Measurements from ENCODE around the gene ZBTB7C.

The ZBTB7C gene

DNA sequence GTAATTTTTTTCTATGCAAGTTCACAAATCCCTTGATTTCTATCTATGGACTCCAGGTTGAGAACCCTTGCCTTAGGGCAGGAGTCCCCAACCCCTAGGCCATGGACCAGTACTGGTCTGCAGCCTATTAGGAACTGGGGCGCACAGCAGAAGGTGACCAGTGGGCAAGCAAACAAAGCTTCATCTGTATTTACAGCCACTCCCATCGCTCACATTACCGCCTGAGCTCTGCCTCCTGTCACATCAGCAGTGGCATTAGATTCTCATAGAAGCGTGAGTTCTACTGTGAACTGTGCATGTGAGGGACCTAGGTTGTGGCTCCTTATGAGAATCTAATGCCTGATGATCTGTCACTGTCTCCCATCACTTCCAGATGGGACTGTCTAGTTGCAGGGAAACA is 408.5 kb downstream of the ZBTB7C start:
- Histone ChIP-seq H3K9me3 (ENCODE audit: insufficient read depth, low read depth, low read length) (peaks cover 5% of the 10 kb centered on the region), H3K27me3 (ENCODE audit: insufficient read depth, low read length) (no peaks in the 10 kb centered on the region), H3K36me3 (ENCODE audit: insufficient read depth, low read depth, low read length) (no peaks in the 10 kb centered on the region), H3K9ac (ENCODE audit: low read depth, low read length) (no peak overlapping the region), H3K4me3 (ENCODE audit: low read length) (no peak overlapping the region), H3K4me1 (ENCODE audit: insufficient read depth, low read length) (peaks cover 7% of the 10 kb centered on the region; the same call in 1 of the 2 replicates), H3K27ac (ENCODE audit: low read length) (no peak overlapping the region)

DNA sequence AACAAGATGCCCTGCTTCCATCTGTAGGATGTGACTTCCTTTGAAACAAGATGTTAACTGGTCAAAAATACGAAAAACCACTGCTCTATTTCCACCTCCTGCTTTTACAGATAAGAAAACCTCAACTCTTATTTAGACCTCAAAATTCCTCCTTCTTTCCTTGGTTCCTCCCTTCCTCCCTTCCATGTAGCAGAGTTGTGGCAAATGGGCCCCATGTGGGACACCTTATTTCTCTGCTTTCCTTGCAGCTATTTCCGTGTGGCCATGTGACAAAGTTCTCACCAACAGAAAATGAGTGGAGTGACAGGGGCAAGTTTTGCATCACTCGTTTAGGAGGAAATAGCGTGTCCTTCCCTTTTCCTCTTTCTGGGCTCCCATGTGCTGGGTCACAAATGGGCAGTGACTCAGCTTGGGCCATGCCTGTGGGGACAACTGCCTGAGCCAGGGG is 409.4 kb downstream of the ZBTB7C start:
- H3K4me1 ChIP-seq (ENCODE audit: insufficient read depth, low read length), result peaks cover 8% of the 10 kb centered on the region; the same call in 1 of the 2 replicates
- no peak overlapping the region for H3K4me3 ChIP-seq (ENCODE audit: low read length)
- H3K9me3 ChIP-seq (ENCODE audit: insufficient read depth, low read depth, low read length), result peaks cover 5% of the 10 kb centered on the region
- no peak overlapping the region for H3K9ac ChIP-seq (ENCODE audit: low read depth, low read length)
- H3K36me3 ChIP-seq (ENCODE audit: insufficient read depth, low read depth, low read length), result no peaks in the 10 kb centered on the region
- H3K27me3 ChIP-seq (ENCODE audit: insufficient read depth, low read length), result no peaks in the 10 kb centered on the region
- no peak overlapping the region for H3K27ac ChIP-seq (ENCODE audit: low read length)

DNA sequence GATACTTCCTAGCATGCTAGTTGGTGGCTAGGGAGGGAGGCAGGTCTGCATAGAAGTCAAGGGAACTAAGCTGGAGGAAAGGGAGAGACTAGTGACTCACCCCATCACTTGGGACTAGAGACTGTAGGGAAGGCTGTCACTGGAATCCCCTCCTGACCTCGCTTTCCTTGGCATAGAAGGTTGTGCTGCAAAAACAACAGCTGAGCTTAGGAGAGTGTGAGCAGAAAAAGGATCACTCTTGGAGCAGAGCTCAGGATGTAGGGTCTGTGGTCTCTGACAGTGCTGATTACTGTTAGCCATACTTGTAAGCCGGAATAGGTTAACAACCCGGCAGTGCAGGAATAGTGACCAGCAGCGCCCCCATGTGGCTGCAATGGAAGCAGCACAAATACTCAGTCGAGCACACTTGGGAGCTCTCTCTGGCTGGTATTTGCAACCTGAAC is 411.8 kb downstream of the ZBTB7C start:
- Histone ChIP-seq H3K9me3 (ENCODE audit: insufficient read depth, low read depth, low read length) (peaks cover 5% of the 10 kb centered on the region), H3K9ac (ENCODE audit: low read depth, low read length) (no peak overlapping the region), H3K27me3 (ENCODE audit: insufficient read depth, low read length) (no peaks in the 10 kb centered on the region), H3K4me3 (ENCODE audit: low read length) (no peak overlapping the region), H3K4me1 (ENCODE audit: insufficient read depth, low read length) (peaks cover 8% of the 10 kb centered on the region; the same call in 1 of the 2 replicates), H3K27ac (ENCODE audit: low read length) (no peak overlapping the region), H3K36me3 (ENCODE audit: insufficient read depth, low read depth, low read length) (no peaks in the 10 kb centered on the region)

DNA sequence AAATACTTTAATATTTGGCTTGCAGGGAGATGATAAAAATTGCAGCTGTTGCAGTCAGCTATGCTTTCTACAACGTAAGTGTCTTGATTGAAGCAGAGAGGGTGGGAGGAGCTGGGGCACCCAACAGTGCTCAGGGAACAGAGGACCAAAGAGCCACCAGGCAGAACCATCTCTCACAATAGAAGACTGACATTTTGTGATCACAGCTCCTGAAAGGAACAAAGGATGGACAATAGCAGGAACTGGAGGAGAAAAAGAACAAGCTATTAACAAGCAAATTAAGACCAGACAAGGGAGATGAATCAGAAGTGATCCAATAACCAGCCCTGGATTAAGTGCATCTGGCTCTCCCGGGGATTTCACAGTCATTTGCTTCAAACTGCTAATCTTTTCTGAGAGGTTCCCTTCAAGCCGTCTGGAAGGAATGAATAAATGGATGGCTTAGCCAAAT is 413.1 kb downstream of the ZBTB7C start:
- Histone ChIP-seq H3K27ac (ENCODE audit: low read length) (no peak overlapping the region), H3K9ac (ENCODE audit: low read depth, low read length) (no peak overlapping the region), H3K4me3 (ENCODE audit: low read length) (no peak overlapping the region), H3K36me3 (ENCODE audit: insufficient read depth, low read depth, low read length) (no peaks in the 10 kb centered on the region), H3K9me3 (ENCODE audit: insufficient read depth, low read depth, low read length) (peaks cover 5% of the 10 kb centered on the region), H3K27me3 (ENCODE audit: insufficient read depth, low read length) (no peaks in the 10 kb centered on the region), H3K4me1 (ENCODE audit: insufficient read depth, low read length) (peaks cover 8% of the 10 kb centered on the region; the same call in 1 of the 2 replicates)

DNA sequence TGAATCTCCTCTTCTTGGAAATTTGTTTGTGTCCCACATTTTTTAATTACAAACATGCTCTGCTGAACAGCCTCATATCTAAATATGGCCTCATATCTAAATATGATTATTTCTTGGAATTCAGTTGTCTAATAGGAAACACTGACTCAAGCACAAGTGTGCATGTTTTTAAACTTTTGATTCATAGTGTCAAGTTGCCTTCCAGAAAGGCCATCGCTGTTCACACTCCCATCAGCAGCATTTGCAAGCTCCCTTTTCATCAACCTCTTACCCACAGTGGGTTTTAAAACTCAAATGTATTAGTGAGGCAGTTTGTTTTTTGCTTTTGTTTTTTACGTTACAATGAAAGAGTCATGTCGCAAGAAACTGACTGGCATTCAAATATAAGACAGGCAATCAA is 413.5 kb downstream of the ZBTB7C start:
- Histone ChIP-seq H3K4me1 (ENCODE audit: insufficient read depth, low read length) (peaks cover 8% of the 10 kb centered on the region; the same call in 1 of the 2 replicates), H3K4me3 (ENCODE audit: low read length) (no peak overlapping the region), H3K9me3 (ENCODE audit: insufficient read depth, low read depth, low read length) (peaks cover 5% of the 10 kb centered on the region), H3K36me3 (ENCODE audit: insufficient read depth, low read depth, low read length) (no peaks in the 10 kb centered on the region), H3K27ac (ENCODE audit: low read length) (no peak overlapping the region), H3K27me3 (ENCODE audit: insufficient read depth, low read length) (no peaks in the 10 kb centered on the region), H3K9ac (ENCODE audit: low read depth, low read length) (no peak overlapping the region)

DNA sequence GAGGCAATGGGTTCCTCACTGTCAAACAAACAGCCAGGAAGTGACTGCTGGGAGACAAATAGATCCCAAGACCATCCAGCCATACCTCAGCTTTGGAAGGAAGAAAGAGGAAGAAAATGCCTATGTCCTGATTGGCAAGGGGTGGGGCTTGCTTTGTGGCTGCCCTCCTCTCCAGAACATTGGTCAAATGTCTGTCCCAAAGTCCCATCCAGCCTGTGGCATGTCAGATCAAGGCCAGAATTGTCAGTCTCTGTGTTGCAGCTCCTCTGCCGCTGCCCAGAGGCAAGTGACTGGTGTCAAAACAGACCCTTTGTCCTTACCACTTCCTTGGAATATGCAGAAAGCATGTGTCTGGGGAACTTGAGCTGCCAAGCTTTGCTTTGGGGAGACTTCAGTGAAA is 415.8 kb downstream of the ZBTB7C start:
- Histone ChIP-seq H3K27me3 (ENCODE audit: insufficient read depth, low read length) (no peaks in the 10 kb centered on the region), H3K27ac (ENCODE audit: low read length) (no peak overlapping the region), H3K4me1 (ENCODE audit: insufficient read depth, low read length) (peaks cover 14% of the 10 kb centered on the region), H3K4me3 (ENCODE audit: low read length) (no peak overlapping the region), H3K36me3 (ENCODE audit: insufficient read depth, low read depth, low read length) (no peaks in the 10 kb centered on the region), H3K9ac (ENCODE audit: low read depth, low read length) (no peak overlapping the region), H3K9me3 (ENCODE audit: insufficient read depth, low read depth, low read length) (peaks cover 5% of the 10 kb centered on the region; the same call in 1 of the 2 replicates)

DNA sequence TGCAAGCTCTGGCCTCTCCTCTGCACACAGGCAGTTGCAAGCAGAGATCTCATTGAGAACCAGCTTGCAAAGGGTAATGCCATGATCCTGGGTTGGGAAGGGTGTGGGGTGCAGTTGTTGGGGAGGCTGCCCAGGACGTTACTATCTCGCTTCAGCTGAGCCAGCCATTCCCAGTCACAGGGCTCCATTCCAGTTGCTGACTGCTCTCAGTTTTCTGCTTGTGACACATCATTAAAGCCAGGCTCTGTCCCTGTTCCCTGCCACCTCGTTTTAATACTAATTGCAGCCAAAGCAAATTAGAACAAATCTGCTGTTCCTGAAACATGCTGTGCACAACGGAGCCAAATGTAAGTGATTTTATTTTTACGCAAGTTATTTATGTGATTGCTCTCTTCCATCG is 416.2 kb downstream of the ZBTB7C start:
- Histone ChIP-seq H3K4me1 (ENCODE audit: insufficient read depth, low read length) (peaks cover 14% of the 10 kb centered on the region), H3K9me3 (ENCODE audit: insufficient read depth, low read depth, low read length) (peaks cover 5% of the 10 kb centered on the region; the same call in 1 of the 2 replicates), H3K9ac (ENCODE audit: low read depth, low read length) (no peak overlapping the region), H3K27me3 (ENCODE audit: insufficient read depth, low read length) (no peaks in the 10 kb centered on the region), H3K27ac (ENCODE audit: low read length) (no peak overlapping the region), H3K4me3 (ENCODE audit: low read length) (no peak overlapping the region), H3K36me3 (ENCODE audit: insufficient read depth, low read depth, low read length) (no peaks in the 10 kb centered on the region)

DNA sequence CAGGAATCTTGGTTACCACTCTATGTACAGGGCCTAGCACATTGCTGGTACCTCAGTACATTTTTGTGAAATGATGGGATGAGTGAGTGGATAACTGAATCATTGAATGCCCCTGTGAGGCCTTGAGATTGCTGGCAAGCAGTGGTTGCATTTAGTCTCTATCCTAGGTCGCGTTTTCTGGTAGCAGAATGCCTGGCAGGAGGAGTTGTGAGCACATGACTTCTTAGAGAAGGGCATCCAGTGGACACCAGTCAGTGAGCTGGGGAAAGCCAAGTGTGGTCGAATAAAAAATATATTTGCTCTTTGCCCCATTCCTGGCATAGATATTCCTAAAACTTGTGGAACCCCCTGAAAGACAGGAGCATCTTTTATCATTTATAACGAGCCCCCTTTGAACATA is 416.9 kb downstream of the ZBTB7C start:
- Histone ChIP-seq H3K27me3 (ENCODE audit: insufficient read depth, low read length) (no peaks in the 10 kb centered on the region), H3K4me3 (ENCODE audit: low read length) (no peak overlapping the region), H3K9ac (ENCODE audit: low read depth, low read length) (no peak overlapping the region), H3K36me3 (ENCODE audit: insufficient read depth, low read depth, low read length) (no peaks in the 10 kb centered on the region), H3K4me1 (ENCODE audit: insufficient read depth, low read length) (peaks cover 14% of the 10 kb centered on the region), H3K27ac (ENCODE audit: low read length) (no peak overlapping the region), H3K9me3 (ENCODE audit: insufficient read depth, low read depth, low read length) (peaks cover 2% of the 10 kb centered on the region; the same call in 1 of the 2 replicates)

DNA sequence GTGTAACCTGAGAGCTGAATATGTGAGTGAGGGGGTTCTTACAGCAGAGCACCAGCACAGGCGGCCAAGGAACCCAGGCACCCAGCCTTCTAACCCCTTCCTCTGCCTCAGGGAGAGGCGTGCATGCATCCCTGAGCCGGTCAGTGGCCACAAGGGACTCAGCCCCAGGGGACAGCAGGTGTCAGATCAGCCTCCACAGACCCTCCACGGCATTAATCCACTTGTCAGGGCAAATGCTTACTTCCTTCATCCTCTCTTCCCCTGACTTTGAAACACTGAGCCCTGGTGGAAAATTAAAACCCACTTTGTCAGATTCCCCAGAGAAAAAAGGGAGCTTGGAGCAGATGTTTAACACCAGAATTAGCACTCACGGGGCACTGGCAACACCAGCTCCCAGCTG is 418.2 kb downstream of the ZBTB7C start:
- Histone ChIP-seq H3K4me1 (ENCODE audit: insufficient read depth, low read length) (peaks cover 10% of the 10 kb centered on the region), H3K36me3 (ENCODE audit: insufficient read depth, low read depth, low read length) (no peaks in the 10 kb centered on the region), H3K27ac (ENCODE audit: low read length) (no peak overlapping the region), H3K9ac (ENCODE audit: low read depth, low read length) (no peak overlapping the region), H3K4me3 (ENCODE audit: low read length) (no peak overlapping the region), H3K27me3 (ENCODE audit: insufficient read depth, low read length) (no peaks in the 10 kb centered on the region), H3K9me3 (ENCODE audit: insufficient read depth, low read depth, low read length) (no peaks in the 10 kb centered on the region)

DNA sequence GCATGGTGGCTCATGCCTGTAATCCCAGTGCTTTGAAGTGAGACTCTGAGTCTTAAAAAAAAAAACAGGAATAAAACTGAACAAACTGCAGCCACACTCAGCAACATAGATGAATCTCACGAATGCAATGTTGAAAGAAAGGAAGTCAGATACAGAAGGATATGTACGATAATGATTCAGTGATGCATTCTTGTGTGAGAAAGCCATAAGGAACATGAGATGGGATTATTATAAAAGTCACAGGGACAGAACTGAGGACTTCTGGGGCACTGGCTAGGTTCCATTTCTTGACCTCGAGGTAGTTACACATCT is 421.8 kb downstream of the ZBTB7C start:
- Histone ChIP-seq H3K9ac (ENCODE audit: low read depth, low read length) (no peak overlapping the region), H3K36me3 (ENCODE audit: insufficient read depth, low read depth, low read length) (no peaks in the 10 kb centered on the region), H3K4me3 (ENCODE audit: low read length) (no peak overlapping the region), H3K9me3 (ENCODE audit: insufficient read depth, low read depth, low read length) (no peaks in the 10 kb centered on the region), H3K27ac (ENCODE audit: low read length) (no peak overlapping the region), H3K27me3 (ENCODE audit: insufficient read depth, low read length) (no peaks in the 10 kb centered on the region), H3K4me1 (ENCODE audit: insufficient read depth, low read length) (peaks cover 16% of the 10 kb centered on the region)

DNA sequence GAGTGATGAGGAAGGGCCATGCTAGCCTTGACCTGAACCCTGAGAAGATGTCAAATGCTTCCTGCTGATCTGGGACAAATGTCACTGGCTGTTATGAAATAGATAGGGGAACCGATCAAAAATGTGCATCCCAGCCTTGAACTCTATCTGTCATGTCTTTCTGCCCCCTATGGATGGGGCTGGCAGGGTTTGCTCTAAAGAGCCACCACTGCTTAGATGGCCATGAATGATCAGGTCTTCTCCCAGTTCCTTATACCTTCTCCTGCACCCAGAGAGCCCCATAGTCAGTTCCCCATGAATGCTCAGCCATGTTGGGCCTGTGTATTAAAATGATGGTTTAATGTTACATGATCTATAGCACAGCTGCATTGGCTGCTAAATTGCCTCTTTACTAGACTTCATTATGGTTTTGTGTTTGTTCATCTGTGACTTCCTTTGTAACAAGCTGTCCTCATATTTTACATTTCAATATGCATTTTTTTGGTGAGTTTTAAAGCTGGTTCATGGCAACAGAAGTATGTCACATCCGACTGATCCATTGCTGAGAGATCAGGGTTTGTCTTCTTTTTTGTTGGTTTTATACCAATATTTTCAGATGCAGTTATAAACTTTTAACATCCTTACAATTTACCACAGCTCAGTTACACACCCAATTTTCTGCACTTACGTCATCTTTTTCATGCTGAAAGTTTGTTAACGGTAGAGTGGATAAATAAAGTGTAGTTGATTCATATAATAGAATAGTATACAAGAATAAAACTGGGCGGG is 422.4 kb downstream of the ZBTB7C start:
- H3K4me3 ChIP-seq (ENCODE audit: low read length), result no peak overlapping the region
- no peaks in the 10 kb centered on the region for H3K36me3 ChIP-seq (ENCODE audit: insufficient read depth, low read depth, low read length)
- H3K27me3 ChIP-seq (ENCODE audit: insufficient read depth, low read length), result no peaks in the 10 kb centered on the region
- H3K9ac ChIP-seq (ENCODE audit: low read depth, low read length), result no peak overlapping the region
- no peak overlapping the region for H3K27ac ChIP-seq (ENCODE audit: low read length)
- peaks cover 18% of the 10 kb centered on the region for H3K4me1 ChIP-seq (ENCODE audit: insufficient read depth, low read length)
- no peaks in the 10 kb centered on the region for H3K9me3 ChIP-seq (ENCODE audit: insufficient read depth, low read depth, low read length)

DNA sequence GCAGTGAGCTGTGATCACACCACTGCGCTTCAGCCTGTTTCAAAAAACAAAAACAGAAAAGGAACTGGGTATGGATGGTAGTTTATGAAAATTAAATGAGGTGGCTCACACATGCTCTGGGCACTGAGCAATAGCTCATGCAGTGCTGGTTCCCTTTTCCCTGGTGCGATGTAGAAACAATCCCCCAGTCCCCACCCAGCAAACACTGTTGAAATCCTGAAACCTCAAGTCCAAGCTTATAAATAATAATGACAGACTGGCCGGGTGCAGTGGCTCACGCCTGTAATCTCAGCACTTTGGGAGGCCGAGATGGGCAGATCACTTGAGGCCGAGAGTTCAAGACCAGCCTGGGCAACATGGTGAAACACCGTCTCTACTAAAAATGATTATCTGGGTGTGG is 423.3 kb downstream of the ZBTB7C start:
- no peak overlapping the region for H3K4me3 ChIP-seq (ENCODE audit: low read length)
- H3K4me1 ChIP-seq (ENCODE audit: insufficient read depth, low read length), result peaks cover 23% of the 10 kb centered on the region
- no peak overlapping the region for H3K9ac ChIP-seq (ENCODE audit: low read depth, low read length)
- H3K27me3 ChIP-seq (ENCODE audit: insufficient read depth, low read length), result no peaks in the 10 kb centered on the region
- no peaks in the 10 kb centered on the region for H3K36me3 ChIP-seq (ENCODE audit: insufficient read depth, low read depth, low read length)
- H3K9me3 ChIP-seq (ENCODE audit: insufficient read depth, low read depth, low read length), result no peaks in the 10 kb centered on the region
- no peak overlapping the region for H3K27ac ChIP-seq (ENCODE audit: low read length)
